Mucosa of rectum (tissue), 2 donors: ENCODE measurements around the gene PLEKHA7.

Source experiments
- H3K27ac ChIP-seq, 2 donors: one replicate each; pipeline ENCODE4 v1.7.0; 2013; ENCODE audit warnings: inconsistent platforms in 2 of 2, low read depth in 2 of 2, low read length in 2 of 2
- H3K27me3 ChIP-seq, 2 donors: one replicate each; pipeline ENCODE4 v1.7.0; 2013; ENCODE audit warnings: low read length in 2 of 2; ENCODE audit not compliant: control insufficient read depth in 2 of 2, insufficient read depth in 2 of 2
- H3K36me3 ChIP-seq, 2 donors: one replicate each; pipeline ENCODE4 v1.7.0; 2013; ENCODE audit warnings: low read length in 2 of 2; ENCODE audit not compliant: control insufficient read depth in 2 of 2, insufficient read depth in 2 of 2
- H3K4me1 ChIP-seq, 2 donors: one replicate each; pipeline ENCODE4 v1.7.0; 2013; ENCODE audit warnings: low read length in 2 of 2, mild to moderate bottlenecking in 1 of 2; ENCODE audit not compliant: control insufficient read depth in 2 of 2, insufficient read depth in 2 of 2
- H3K4me3 ChIP-seq, 2 donors: one replicate each; pipeline ENCODE4 v1.7.0; 2013; ENCODE audit warnings: low read length in 2 of 2
- H3K9ac ChIP-seq, 2 donors: one replicate each; pipeline ENCODE4 v1.7.0; 2013; ENCODE audit warnings: low read length in 2 of 2, low read depth in 1 of 2, mild to moderate bottlenecking in 1 of 2
- H3K9me3 ChIP-seq, 2 donors: one replicate each; pipeline ENCODE4 v1.7.0; 2013; ENCODE audit warnings: low read length in 2 of 2; ENCODE audit not compliant: control insufficient read depth in 2 of 2
- donor health status: healthy.
- donor health status: Normal muscosa, but diverticular disease.

PLEKHA7 gene

DNA sequence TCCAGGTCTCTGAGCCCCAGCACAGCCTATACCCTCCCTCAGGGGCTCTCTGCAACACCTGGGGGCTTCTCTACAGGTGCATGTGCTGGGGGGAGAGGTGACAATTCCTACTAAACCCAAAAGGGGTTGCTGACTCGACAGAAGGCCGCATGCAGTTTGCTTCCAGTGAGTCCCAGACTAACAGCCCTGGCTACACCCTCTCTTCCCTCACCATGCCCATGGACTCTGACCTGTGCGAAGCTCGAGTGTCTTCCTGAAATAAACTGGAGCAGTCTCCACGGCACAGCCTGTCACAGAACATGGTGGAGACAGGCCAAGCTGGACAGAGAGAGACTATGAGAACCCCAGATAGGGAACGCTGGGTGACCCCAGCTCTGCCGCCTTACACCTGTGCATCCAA is 16.6 kb downstream of the PLEKHA7 start:
- peak overlapping the region; percentile 86 for H3K27ac ChIP-seq
- no peaks in the 10 kb centered on the region for H3K9me3 ChIP-seq
- H3K9ac ChIP-seq, result peak overlapping the region; percentile 53 to 61
- peaks cover 35 to 62% of the 10 kb centered on the region in 2 donors for H3K4me1 ChIP-seq
- H3K27me3 ChIP-seq, result no peaks in the 10 kb centered on the region
- H3K36me3 ChIP-seq, result peaks cover 0 to 2% of the 10 kb centered on the region in 2 donors
- peak overlapping the region; percentile 36 to 65 for H3K4me3 ChIP-seq

DNA sequence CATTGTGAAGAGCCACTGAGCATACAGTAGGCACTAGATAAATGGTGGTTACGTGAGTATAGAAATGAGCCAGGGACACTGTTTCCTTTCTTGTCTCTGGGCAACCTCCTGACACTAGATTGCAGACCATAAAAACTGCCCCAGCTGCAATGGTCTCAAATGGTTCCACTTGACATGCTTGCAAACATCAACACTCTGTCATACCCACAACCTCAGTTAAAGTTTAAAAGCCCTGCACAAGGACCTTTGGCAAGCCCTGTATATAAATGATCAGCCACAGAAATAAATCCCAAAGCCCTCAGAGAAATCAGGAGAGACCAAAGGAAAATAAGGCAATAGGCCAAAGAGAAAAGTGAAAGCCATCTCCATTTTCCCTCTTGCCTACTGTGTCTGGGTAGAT is 20.7 kb downstream of the PLEKHA7 start:
- Histone ChIP-seq H3K9ac (no peak overlapping the region), H3K27me3 (no peaks in the 10 kb centered on the region), H3K9me3 (no peaks in the 10 kb centered on the region), H3K4me1 (peaks cover 31 to 64% of the 10 kb centered on the region in 2 donors), H3K36me3 (peaks cover 0 to 3% of the 10 kb centered on the region in 2 donors), H3K27ac (peak overlapping the region; percentile 25 to 53), H3K4me3 (no peak overlapping the region)

DNA sequence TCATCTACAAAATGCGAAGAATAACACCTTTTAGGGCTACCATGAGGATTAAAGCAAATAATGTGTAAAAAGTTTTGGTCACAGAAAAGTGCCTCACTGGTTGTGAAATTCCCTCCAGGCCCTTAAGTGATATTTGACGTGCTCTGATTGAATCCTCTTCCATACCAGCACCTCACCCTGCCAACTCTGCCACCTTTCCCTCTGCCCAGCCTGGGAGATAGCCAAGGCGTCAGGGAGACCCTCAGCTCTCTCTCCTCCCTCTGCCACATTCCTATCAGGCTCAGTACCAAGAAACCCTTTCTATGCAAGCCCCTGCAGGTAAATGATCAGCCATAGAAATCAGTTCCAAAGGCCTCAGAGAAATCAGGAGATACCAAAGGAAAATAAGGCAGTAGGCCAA is 21.4 kb downstream of the PLEKHA7 start:
- Histone ChIP-seq H3K27ac (peak overlapping the region; percentile 25 to 53), H3K9me3 (no peaks in the 10 kb centered on the region), H3K36me3 (peaks cover 0 to 3% of the 10 kb centered on the region in 2 donors), H3K4me1 (peaks cover 27 to 64% of the 10 kb centered on the region in 2 donors), H3K27me3 (no peaks in the 10 kb centered on the region), H3K4me3 (no peak overlapping the region), H3K9ac (no peak overlapping the region)

DNA sequence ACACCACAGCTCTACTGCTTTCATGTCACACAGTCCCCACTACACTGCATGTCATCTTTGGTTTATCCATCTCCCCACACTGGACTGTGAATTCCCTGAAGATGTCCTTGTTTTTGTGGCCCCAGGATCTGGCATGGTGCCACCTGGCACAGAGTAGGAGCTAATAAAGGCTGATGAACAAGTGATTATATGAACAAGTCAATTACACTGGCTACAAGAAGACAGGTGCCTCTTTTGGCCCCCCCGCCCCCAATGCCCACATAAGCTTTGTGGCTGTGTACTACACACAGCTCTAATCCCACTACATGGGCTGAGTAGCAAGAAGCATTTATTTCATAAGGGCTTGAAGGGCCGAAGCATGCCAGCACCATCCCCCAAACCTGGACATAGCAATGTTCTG is 24.7 kb downstream of the PLEKHA7 start:
- no peaks in the 10 kb centered on the region for H3K27me3 ChIP-seq
- peaks cover 0 to 3% of the 10 kb centered on the region in 2 donors for H3K36me3 ChIP-seq
- H3K9me3 ChIP-seq, result no peaks in the 10 kb centered on the region
- H3K9ac ChIP-seq, result no peak overlapping the region
- H3K27ac ChIP-seq, result peak overlapping the region; percentile 89 to 93
- H3K4me1 ChIP-seq, result peaks cover 34 to 65% of the 10 kb centered on the region in 2 donors
- H3K4me3 ChIP-seq, result no peak overlapping the region

GRCh38 chr11:16987205-16987568 is 27.0 kb downstream of the PLEKHA7 start:
- no peaks in the 10 kb centered on the region for H3K9me3 ChIP-seq
- peak overlapping the region in 1 of 2 donors; percentile 57 for H3K9ac ChIP-seq
- peaks cover 0 to 3% of the 10 kb centered on the region in 2 donors for H3K36me3 ChIP-seq
- H3K27ac ChIP-seq, result peak overlapping the region; percentile 89 to 93
- H3K27me3 ChIP-seq, result no peaks in the 10 kb centered on the region
- peak overlapping the region; percentile 41 to 50 for H3K4me3 ChIP-seq
- H3K4me1 ChIP-seq, result peaks cover 29 to 53% of the 10 kb centered on the region in 2 donors

DNA sequence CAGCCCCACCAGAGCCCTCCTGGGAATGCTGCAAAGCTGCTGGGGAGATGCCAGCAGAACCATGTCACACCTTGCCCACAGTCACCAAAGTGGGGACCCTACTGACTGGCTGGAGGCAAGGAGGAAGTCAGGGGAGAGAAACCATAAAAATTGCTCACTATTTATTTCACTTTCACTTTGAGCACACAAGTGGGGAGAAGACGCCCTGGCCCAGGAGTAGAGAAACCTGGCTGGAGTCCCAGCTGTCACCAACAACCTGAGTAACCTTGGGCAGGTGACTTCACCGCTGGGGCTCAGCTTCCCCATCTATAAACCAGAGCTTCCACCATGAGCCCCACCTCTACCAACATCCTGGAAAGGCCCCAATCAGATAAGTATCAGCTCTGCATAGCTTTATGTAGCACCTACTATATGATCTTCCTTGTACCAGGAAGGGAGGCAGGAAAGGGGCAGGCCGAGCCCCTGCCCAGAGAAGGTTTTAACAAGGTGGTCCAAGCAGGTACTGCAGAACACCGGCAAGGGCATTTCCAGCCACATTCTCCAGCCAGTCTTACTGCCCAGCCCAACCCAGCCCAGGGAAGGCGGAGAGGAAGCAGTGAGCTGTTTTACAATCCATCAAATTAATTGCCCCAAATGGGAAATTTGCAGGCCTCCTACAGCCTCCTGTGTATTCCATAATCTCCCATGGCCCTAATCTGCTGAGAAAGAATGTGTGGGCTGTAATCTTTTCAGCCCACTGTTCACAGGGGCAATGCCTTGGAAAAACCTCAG is 27.6 kb downstream of the PLEKHA7 start:
- H3K36me3 ChIP-seq, result peaks cover 0 to 3% of the 10 kb centered on the region in 2 donors
- no peaks in the 10 kb centered on the region for H3K9me3 ChIP-seq
- no peaks in the 10 kb centered on the region for H3K27me3 ChIP-seq
- peak overlapping the region; percentile 41 to 48 for H3K4me3 ChIP-seq
- peaks cover 29 to 54% of the 10 kb centered on the region in 2 donors for H3K4me1 ChIP-seq
- H3K27ac ChIP-seq, result peak overlapping the region; percentile 89 to 93
- peak overlapping the region; percentile 49 to 57 for H3K9ac ChIP-seq

- H3K4me3 ChIP-seq, result no peak overlapping the region
- H3K4me1 ChIP-seq, result peaks cover 29 to 54% of the 10 kb centered on the region in 2 donors
- H3K36me3 ChIP-seq, result no peaks in the 10 kb centered on the region
- H3K27ac ChIP-seq, result peak overlapping the region; percentile 89 to 93
- H3K9me3 ChIP-seq, result no peaks in the 10 kb centered on the region
- H3K9ac ChIP-seq, result no peak overlapping the region
- no peaks in the 10 kb centered on the region for H3K27me3 ChIP-seq
Observed at GRCh38 chr11:16985297-16985696, 28.9 kb downstream of the PLEKHA7 start.

- no peak overlapping the region for H3K4me3 ChIP-seq
- H3K27ac ChIP-seq, result no peak overlapping the region
- no peaks in the 10 kb centered on the region for H3K9me3 ChIP-seq
- H3K27me3 ChIP-seq, result no peaks in the 10 kb centered on the region
- peaks cover 29 to 50% of the 10 kb centered on the region in 2 donors for H3K4me1 ChIP-seq
- H3K36me3 ChIP-seq, result no peaks in the 10 kb centered on the region
- H3K9ac ChIP-seq, result no peak overlapping the region
Observed at GRCh38 chr11:16984229-16984628, 30.0 kb downstream of the PLEKHA7 start.

GRCh38 chr11:16982809-16983208 is 31.4 kb downstream of the PLEKHA7 start:
- Histone ChIP-seq H3K9me3 (no peaks in the 10 kb centered on the region), H3K9ac (no peak overlapping the region), H3K36me3 (no peaks in the 10 kb centered on the region), H3K27ac (no peak overlapping the region), H3K4me3 (no peak overlapping the region), H3K4me1 (peaks cover 28 to 42% of the 10 kb centered on the region in 2 donors), H3K27me3 (no peaks in the 10 kb centered on the region)

- no peak overlapping the region for H3K4me3 ChIP-seq
- no peak overlapping the region for H3K9ac ChIP-seq
- no peaks in the 10 kb centered on the region for H3K27me3 ChIP-seq
- H3K4me1 ChIP-seq, result peaks cover 29 to 42% of the 10 kb centered on the region in 2 donors
- no peaks in the 10 kb centered on the region for H3K9me3 ChIP-seq
- H3K27ac ChIP-seq, result peak overlapping the region in 1 of 2 donors; percentile 21
- no peaks in the 10 kb centered on the region for H3K36me3 ChIP-seq
Observed at GRCh38 chr11:16982256-16982671, 31.9 kb downstream of the PLEKHA7 start.
